ENCODE data around the gene INMT. TPM values are rescaled to one million over a fixed set of nuclear protein-coding genes. Genes with fewer than 3 reads are reported as not detected.

Gene INMT
- total and polyA plus RNA-seq, 2 of the 13 experiments (the other 11 are each of a cell fraction or from before 2014, with no cell fraction given), result not detected

DNA sequence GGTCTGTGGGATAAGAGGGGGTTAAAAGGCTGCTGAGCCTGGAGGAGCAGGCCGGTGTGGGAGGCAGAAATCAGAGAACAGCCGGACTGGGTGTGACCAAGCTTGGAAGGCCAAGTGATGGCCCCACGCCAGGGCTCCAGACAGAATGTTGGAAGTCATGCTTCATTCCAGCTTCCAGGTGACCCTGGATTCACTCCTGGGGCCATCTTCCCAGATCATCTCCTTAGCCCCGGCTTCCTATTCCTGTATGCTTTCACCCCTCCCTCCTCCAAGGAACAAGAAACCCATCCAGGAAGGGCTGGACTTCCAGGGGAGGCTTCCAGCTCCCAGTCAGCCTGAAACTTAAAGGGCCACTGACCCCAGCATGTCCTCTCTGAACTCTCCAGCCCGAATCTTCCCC is 1.0 kb downstream of the INMT start:
- FAIRE-seq, result no peak
- no peaks in the 10 kb centered on the region for H3K9me3 ChIP-seq (ENCODE audit: low read length)
- ChIA-PET POLR2A (no interaction called here), CTCF (ENCODE audit: low intra/inter-chr PET ratio, low total read pairs) (no interaction called here)
- 18% methylated on average over 3 of the region's 5 CpGs for WGBS (ENCODE audit: low lambda C conversion rate)
- no peak overlapping the region for H2AFZ ChIP-seq (ENCODE audit: low read length)
- no peak for DNase-seq (ENCODE audit: low spot score)
- H3K79me2 ChIP-seq (ENCODE audit: insufficient read depth, low read length), result no peaks in the 10 kb centered on the region
- H3K27ac ChIP-seq (ENCODE audit: extremely low read length, insufficient read depth, low read length), result no peak overlapping the region
- intact Hi-C loops (cut with micrococcal nuclease; ENCODE audit: unreplicated experiment), result no loop called here
- H3K9ac ChIP-seq (ENCODE audit: insufficient read depth, low read depth, low read length), result no peak overlapping the region
- H3K4me3 ChIP-seq (replicated peaks in 1 of 3; ENCODE audit: insufficient read depth in 1 of 3, low read depth in 2 of 3, low read length in 3 of 3), result no peak overlapping the region
- no peak for ATAC-seq
- H3K4me2 ChIP-seq (ENCODE audit: low read depth, low read length), result no peak overlapping the region
- no peaks in the 10 kb centered on the region for H3K36me3 ChIP-seq (replicated peaks in 1 of 2; ENCODE audit: control insufficient read depth in 1 of 2, insufficient read depth in 2 of 2, low read length in 2 of 2)
- H3K4me1 ChIP-seq (ENCODE audit: insufficient read depth, low read length), result peaks cover 12% of the 10 kb centered on the region
- no peaks in the 10 kb centered on the region for H4K20me1 ChIP-seq (ENCODE audit: insufficient read depth, low read length)
- TF ChIP-seq DMAP1 (CRISPR knock-in tag; IDR thresholded peaks at IDR 0.05), result no peak
- TF ChIP-seq, protein P1, sequence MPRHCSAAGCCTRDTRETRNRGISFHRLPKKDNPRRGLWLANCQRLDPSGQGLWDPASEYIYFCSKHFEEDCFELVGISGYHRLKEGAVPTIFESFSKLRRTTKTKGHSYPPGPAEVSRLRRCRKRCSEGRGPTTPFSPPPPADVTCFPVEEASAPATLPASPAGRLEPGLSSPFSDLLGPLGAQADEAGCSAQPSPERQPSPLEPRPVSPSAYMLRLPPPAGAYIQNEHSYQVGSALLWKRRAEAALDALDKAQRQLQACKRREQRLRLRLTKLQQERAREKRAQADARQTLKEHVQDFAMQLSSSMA (CRISPR knock-in tag; IDR thresholded peaks at IDR 0.05), result no peak
- TF ChIP-seq RFX5 (IDR thresholded peaks at IDR 0.05; ENCODE audit: low read depth, low read length), result no peak
- in situ Hi-C loops (cut with HindIII; ENCODE audit: extremely low pct_ligation_motif_present, low pct_unique_long_range_greater_than_20kb), result no loop called here
- no TSS peak for BruUV-seq (replicated peaks)
- H3K27me3 ChIP-seq (ENCODE audit: control insufficient read depth in 1 of 2, insufficient read depth in 2 of 2, low read length in 2 of 2), result no peaks in the 10 kb centered on the region

GRCh38 chr7:30754315-30754877 is 2.5 kb downstream of the INMT start:
- CTCF ChIA-PET (ENCODE audit: low intra/inter-chr PET ratio, low total read pairs), result no interaction called here
- BruUV-seq (replicated peaks), result no TSS peak
- TF ChIP-seq HES4 (CRISPR knock-in tag; IDR thresholded peaks at IDR 0.05; ENCODE audit: borderline replicate concordance) (no peak), FOXK2 (IDR thresholded peaks at IDR 0.05) (peak; percentile 30; the same call in 1 of the 2 replicates), ATF7 (IDR thresholded peaks at IDR 0.05) (0 out of 2 replicates have a peak, but pooled peaks have one; percentile 2), ATF7 (CRISPR knock-in tag; IDR thresholded peaks at IDR 0.05) (no peak), NONO (IDR thresholded peaks at IDR 0.05) (0 out of 2 replicates have a peak, but pooled peaks have one; percentile 42), NONO (CRISPR knock-in tag; conservative IDR thresholded peaks at IDR 0.05) (no peak)

More at GRCh38 chr7:30754315-30754877, 2.5 kb downstream of the INMT start:
- Histone ChIP-seq H4K20me1 (ENCODE audit: insufficient read depth, low read length) (no peaks in the 10 kb centered on the region), H3K27me3 (ENCODE audit: control insufficient read depth in 1 of 2, insufficient read depth in 2 of 2, low read length in 2 of 2) (no peaks in the 10 kb centered on the region), H3K9me3 (ENCODE audit: low read length) (no peaks in the 10 kb centered on the region), H3K79me2 (ENCODE audit: insufficient read depth, low read length) (no peaks in the 10 kb centered on the region), H3K4me1 (ENCODE audit: insufficient read depth, low read length) (peaks cover 12% of the 10 kb centered on the region), H3K9ac (ENCODE audit: insufficient read depth, low read depth, low read length) (no peak overlapping the region), H3K4me2 (ENCODE audit: low read depth, low read length) (no peak overlapping the region), H3K36me3 (replicated peaks in 1 of 2; ENCODE audit: control insufficient read depth in 1 of 2, insufficient read depth in 2 of 2, low read length in 2 of 2) (no peaks in the 10 kb centered on the region), H2AFZ (ENCODE audit: low read length) (no peak overlapping the region), H3K27ac (ENCODE audit: extremely low read length, insufficient read depth, low read length) (no peak overlapping the region), H3K4me3 (replicated peaks in 1 of 3; ENCODE audit: insufficient read depth in 1 of 3, low read depth in 2 of 3, low read length in 3 of 3) (no peak overlapping the region)
- no peak for FAIRE-seq
- intact Hi-C loops (cut with micrococcal nuclease; ENCODE audit: unreplicated experiment), result no loop called here
- in situ Hi-C loops (cut with HindIII; ENCODE audit: extremely low pct_ligation_motif_present, low pct_unique_long_range_greater_than_20kb), result no loop called here
- WGBS (ENCODE audit: low lambda C conversion rate), result 42% methylated on average over 6 of the region's 6 CpGs
- no peak for ATAC-seq
- DNase-seq (ENCODE audit: low spot score), result no peak
- POLR2A ChIA-PET, result no interaction called here
